HepG2 (cell line): Measurements from ENCODE around the gene DLG4. TPM values are rescaled to one million over a fixed set of nuclear protein-coding genes. Genes with fewer than 3 reads are reported as not detected.
A peak's percentile ranks its signal among the peaks of the same experiment; 100 is the strongest.

ENCODE experiments used
- ATAC-seq: fragments of 200-7000 bp; cut with Tn5 transposase; 3 replicates; pipeline ENCODE4 v1.9.1; 2020; ENCODE audit warnings: mild to moderate bottlenecking, moderate library complexity
- BruUV-seq: library from RNA; stranded (reverse); fragments of 400-500 nt; replicated peaks from 2 replicates; lab custom pipeline; 2021; lab: Mats Ljungman, UMichigan
- CTCF ChIA-PET: fragments of 300-600 bp; formaldehyde crosslinking; extraction: SDS; loops from one replicate; lab custom pipeline; 2021; ENCODE audit warnings: low total read pairs, inconsistent platforms, low intra/inter-chr PET ratio; lab: Yijun Ruan, JAX
- POLR2A ChIA-PET: fragments of 350-600 bp; sonication (Branson Sonifier 250); formaldehyde crosslinking; loops from one replicate; lab custom pipeline; 2020; ENCODE audit warnings: antibody characterized with exemption, inconsistent platforms; lab: Yijun Ruan, JAX
- DNase-seq: peaks from one replicate; pipeline ENCODE4 v3.0.0-alpha.2; 2015; ENCODE audit warnings: low spot score
- FAIRE-seq: peaks from 3 replicates; lab custom pipeline; 2011; peaks lifted over from hg19 to GRCh38; lab: Jason Lieb, UNC
- H2AFZ ChIP-seq: one replicate; pipeline ENCODE4 v1.6.1; 2011; ENCODE audit warnings: low read length, inconsistent platforms
- H3K27ac ChIP-seq: fragments of 300-600 bp; 3 replicates; pipeline ENCODE4 v1.8.0; 2011; ENCODE audit warnings: mixed run types, mild to moderate bottlenecking, mixed read lengths, low read length, inconsistent platforms; ENCODE audit not compliant: insufficient read depth; ENCODE audit errors: extremely low read length
- H3K27me3 ChIP-seq, 2 experiments: fragments of 200-600 bp in 1 of 2; 2 replicates in 1 of 2; 3 replicates in 1 of 2; pipeline versions ENCODE4 v1.6.0 to v1.8.0; 2011; ENCODE audit warnings: low read length in 2 of 2, mild to moderate bottlenecking in 2 of 2, moderate library complexity in 2 of 2, inconsistent platforms in 1 of 2; ENCODE audit not compliant: insufficient read depth in 2 of 2, control insufficient read depth in 1 of 2
- H3K36me3 ChIP-seq, 2 experiments: fragments of 200-600 bp in 1 of 2; replicated peaks in 1 of 2; 2 replicates in 1 of 2; 3 replicates in 1 of 2; pipeline versions ENCODE4 v1.5.1 to v1.8.0; 2011; ENCODE audit warnings: low read length in 2 of 2, inconsistent platforms in 1 of 2; ENCODE audit not compliant: insufficient read depth in 2 of 2, control insufficient read depth in 1 of 2
- H3K4me1 ChIP-seq: 2 replicates; pipeline ENCODE4 v1.5.1; 2012; ENCODE audit warnings: low read length, inconsistent platforms; ENCODE audit not compliant: insufficient read depth
- H3K4me2 ChIP-seq: 2 replicates; pipeline ENCODE4 v1.6.0; 2011; ENCODE audit warnings: low read depth, low read length, inconsistent platforms
- H3K4me3 ChIP-seq, 3 experiments: fragments of 200-600 bp in 1 of 3; sonication (generic), shearing (Covaris generic) in 1 of 3; replicated peaks in 1 of 3; 2 replicates each; pipeline ENCODE4 v1.5.1; 2011 to 2016; ENCODE audit warnings: low read length in 3 of 3, inconsistent platforms in 2 of 3, low read depth in 2 of 3, mild to moderate bottlenecking in 2 of 3, control low read depth in 1 of 3, mixed read lengths in 1 of 3; ENCODE audit not compliant: insufficient read depth in 1 of 3
- H3K79me2 ChIP-seq: one replicate; pipeline ENCODE4 v1.6.1; 2011; ENCODE audit warnings: low read length, inconsistent platforms; ENCODE audit not compliant: insufficient read depth
- H3K9ac ChIP-seq: 2 replicates; pipeline ENCODE4 v1.6.0; 2011; ENCODE audit warnings: mild to moderate bottlenecking, low read depth, low read length, inconsistent platforms; ENCODE audit not compliant: insufficient read depth
- H3K9me3 ChIP-seq: 2 replicates; pipeline ENCODE4 v1.5.1; 2012; ENCODE audit warnings: mild to moderate bottlenecking, low read length
- H4K20me1 ChIP-seq: 2 replicates; pipeline ENCODE4 v1.6.0; 2011; ENCODE audit warnings: inconsistent platforms, mild to moderate bottlenecking, low read length, moderate library complexity; ENCODE audit not compliant: insufficient read depth
- HDAC2 ChIP-seq: sonication (generic); formaldehyde crosslinking; IDR thresholded peaks from 2 replicates; pipeline ENCODE4 v1.4.0; 2020; ENCODE audit warnings: missing genetic modification reagents
- KLF11 ChIP-seq: IDR thresholded peaks from 2 replicates; pipeline ENCODE4 v1.6.1; 2016; ENCODE audit warnings: missing compliant biosample characterization
- KLF6 ChIP-seq: IDR thresholded peaks from 2 replicates; pipeline ENCODE4 v1.8.0; 2016; ENCODE audit warnings: missing biosample characterization, missing genetic modification reagents
- MED13 ChIP-seq: sonication (generic); formaldehyde crosslinking; IDR thresholded peaks from 2 replicates; pipeline ENCODE4 v1.5.0; 2020; ENCODE audit warnings: missing genetic modification reagents
- SMAD3 ChIP-seq: sonication (generic); formaldehyde crosslinking; IDR thresholded peaks from 2 replicates; pipeline ENCODE4 v1.4.0; 2020; ENCODE audit warnings: missing genetic modification reagents
- THRA ChIP-seq: sonication (generic); formaldehyde crosslinking; IDR thresholded peaks from 2 replicates; pipeline ENCODE4 v1.4.0; 2020; ENCODE audit warnings: missing genetic modification reagents, borderline replicate concordance
- ZNF598 ChIP-seq: sonication (generic); formaldehyde crosslinking; IDR thresholded peaks from 2 replicates; pipeline ENCODE4 v1.5.1; 2020; ENCODE audit warnings: mild to moderate bottlenecking, missing genetic modification reagents, borderline replicate concordance
- ZNF704 ChIP-seq: sonication (generic); formaldehyde crosslinking; IDR thresholded peaks from 2 replicates; pipeline ENCODE4 v1.8.1; 2023; ENCODE audit warnings: mild to moderate bottlenecking, inconsistent platforms, moderate library complexity, missing genetic modification reagents, borderline replicate concordance
- WGBS: methylation state at CpG from one replicate; pipeline ENCODE4 v1.1.6; 2017; ENCODE audit warnings: low lambda C conversion rate; 5-methylcytosine and 5-hydroxymethylcytosine counted together
- in situ Hi-C: cut with HindIII; loops from 2 replicates; pipeline ENCODE4 v1.10.0; 2017; ENCODE audit warnings: low pct_unique_long_range_greater_than_20kb; ENCODE audit not compliant: extremely low pct_ligation_motif_present
- intact Hi-C: fragments of 100-400 bp; cut with micrococcal nuclease; formaldehyde crosslinking; loops from one replicate; pipeline ENCODE4 v1.10.0; 2022; ENCODE audit not compliant: unreplicated experiment
- polyA plus RNA-seq, 8 experiments: library from polyadenylated mRNA; depleted of rRNA in 3 of 8; stranded (reverse) in 7 of 8; unstranded in 1 of 8; fragments of >200 nt; fragmentation: Illumina TruSeq in 4 of 8; extraction: Trizol in 4 of 8; gene quantifications; 2 replicates each; pipeline versions ENCODE4 v1.2.1 to v1.2.3, GENCODE V29; 2011 to 2016; ENCODE audit warnings: low read depth in 4 of 8, missing spikeins in 1 of 8, mixed read lengths in 1 of 8; ENCODE audit not compliant: insufficient read depth in 1 of 8
- total RNA-seq, 5 experiments: library from RNA; depleted of rRNA; stranded (reverse); fragments of >200 nt; fragmentation: Illumina TruSeq; extraction: Trizol; gene quantifications; 2 replicates each; pipeline ENCODE4 v1.2.3, GENCODE V29; 2016; ENCODE audit warnings: low read depth in 1 of 5
- TF ChIP-seq, protein P1 (sequence below), 2 experiments: fragments of 450-650 bp in 1 of 2; sonication (generic) in 1 of 2; formaldehyde crosslinking in 1 of 2; IDR thresholded peaks; 2 replicates each; pipeline versions ENCODE4 v1.6.1 to v1.8.0; 2016 to 2022; ENCODE audit warnings: antibody characterized with exemption in 1 of 2, mild to moderate bottlenecking in 1 of 2, missing genetic modification reagents in 1 of 2

Gene DLG4
- total and polyA plus RNA-seq, 2 of the 13 experiments (the other 11 are each of a cell fraction or from before 2014, with no cell fraction given), result 0.71 to 4.3 TPM

DNA sequence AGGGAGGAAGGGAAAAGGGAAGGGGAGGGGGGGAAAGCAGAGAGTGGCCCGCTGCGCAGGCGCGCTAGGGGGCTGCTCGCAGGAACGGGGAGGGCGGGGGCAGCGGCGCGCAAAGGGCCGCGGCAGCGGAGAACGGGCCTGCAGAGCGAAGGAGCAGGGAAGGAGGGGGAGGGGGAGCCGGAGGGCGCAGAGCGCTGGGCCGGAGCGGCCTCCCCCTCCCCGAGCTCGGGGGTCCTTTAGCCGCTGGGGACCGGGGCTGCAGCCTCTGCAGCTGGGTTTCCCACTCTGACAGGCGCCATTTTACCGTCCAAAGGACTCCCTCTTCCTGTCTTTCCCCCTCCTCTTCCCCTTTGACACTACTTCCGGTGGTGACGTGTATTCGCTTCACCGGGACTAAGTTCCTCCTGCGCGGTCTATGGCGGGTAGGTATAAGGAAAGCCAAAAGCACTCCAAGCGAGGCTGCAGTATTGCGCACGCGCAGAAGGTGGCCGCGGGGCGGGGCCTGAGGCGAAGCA is 32.1 kb upstream of the DLG4 start, which contains the start of gene CTDNEP1:
CTDNEP1 (minus strand) TSS at position 74 of the 515 bp plus-strand sequence. CDS start 438 bp downstream, outside the sequence.
- Histone ChIP-seq H3K4me2 (peak within 1 kb of the TSS; percentile 91), H3K9ac (peak within 1 kb of the TSS; percentile 96), H3K27ac (peak within 1 kb of the TSS; percentile 99), H3K4me1 (peaks cover 38% of the 10 kb centered on the region), H4K20me1 (no peaks in the 10 kb centered on the region), H3K9me3 (no peaks in the 10 kb centered on the region), H3K36me3 (peaks cover 9 to 18% of the 10 kb centered on the region in 2 experiments; a peak in 4 of 5 replicates), H3K4me3 (peak within 1 kb of the TSS; percentile 95 to 99 (median 96)), H3K79me2 (peaks cover 54% of the 10 kb centered on the region), H3K27me3 (peaks cover 0 to 2% of the 10 kb centered on the region in 2 experiments; a peak in 1 of 5 replicates), H2AFZ (no peak within 1 kb of the TSS)
- under 1% methylated on average over 22 of the region's 41 CpGs for WGBS
- CTCF ChIA-PET, result interaction anchor here (1.5 kb wide), 2 partner anchors 29 to 44 kb away, joined by 4 to 5 read pairs; partner anchors contain the start of gene SLC2A4
- ATAC-seq, result peak; percentile 93
- POLR2A ChIA-PET, result interaction anchor here (0.7 to 2.6 kb wide), 10 partner anchors 10 to 78 kb away, joined by 3 to 34 read pairs (median 10); partner anchors contain the start of genes ACADVL, ASGR1, DLG4 and DVL2
- intact Hi-C loops, result no loop called here
- peak; percentile 97 for FAIRE-seq
- BruUV-seq, result no TSS peak
- DNase-seq, result peak; percentile 99
- in situ Hi-C loops, result no loop called here
- TF ChIP-seq KLF6 (CRISPR knock-in tag) (peak; percentile 21; the same call in 1 of the 2 replicates), ZNF704 (CRISPR knock-in tag) (no peak), MED13 (CRISPR knock-in tag) (no peak), SMAD3 (CRISPR knock-in tag) (no peak), ZNF598 (CRISPR knock-in tag) (0 out of 2 replicates have a peak, but pooled peaks have one; percentile 8), THRA (CRISPR knock-in tag) (no peak), KLF11 (0 out of 2 replicates have a peak, but pooled peaks have one; percentile 10), HDAC2 (CRISPR knock-in tag) (no peak)
- TF ChIP-seq, protein P1, sequence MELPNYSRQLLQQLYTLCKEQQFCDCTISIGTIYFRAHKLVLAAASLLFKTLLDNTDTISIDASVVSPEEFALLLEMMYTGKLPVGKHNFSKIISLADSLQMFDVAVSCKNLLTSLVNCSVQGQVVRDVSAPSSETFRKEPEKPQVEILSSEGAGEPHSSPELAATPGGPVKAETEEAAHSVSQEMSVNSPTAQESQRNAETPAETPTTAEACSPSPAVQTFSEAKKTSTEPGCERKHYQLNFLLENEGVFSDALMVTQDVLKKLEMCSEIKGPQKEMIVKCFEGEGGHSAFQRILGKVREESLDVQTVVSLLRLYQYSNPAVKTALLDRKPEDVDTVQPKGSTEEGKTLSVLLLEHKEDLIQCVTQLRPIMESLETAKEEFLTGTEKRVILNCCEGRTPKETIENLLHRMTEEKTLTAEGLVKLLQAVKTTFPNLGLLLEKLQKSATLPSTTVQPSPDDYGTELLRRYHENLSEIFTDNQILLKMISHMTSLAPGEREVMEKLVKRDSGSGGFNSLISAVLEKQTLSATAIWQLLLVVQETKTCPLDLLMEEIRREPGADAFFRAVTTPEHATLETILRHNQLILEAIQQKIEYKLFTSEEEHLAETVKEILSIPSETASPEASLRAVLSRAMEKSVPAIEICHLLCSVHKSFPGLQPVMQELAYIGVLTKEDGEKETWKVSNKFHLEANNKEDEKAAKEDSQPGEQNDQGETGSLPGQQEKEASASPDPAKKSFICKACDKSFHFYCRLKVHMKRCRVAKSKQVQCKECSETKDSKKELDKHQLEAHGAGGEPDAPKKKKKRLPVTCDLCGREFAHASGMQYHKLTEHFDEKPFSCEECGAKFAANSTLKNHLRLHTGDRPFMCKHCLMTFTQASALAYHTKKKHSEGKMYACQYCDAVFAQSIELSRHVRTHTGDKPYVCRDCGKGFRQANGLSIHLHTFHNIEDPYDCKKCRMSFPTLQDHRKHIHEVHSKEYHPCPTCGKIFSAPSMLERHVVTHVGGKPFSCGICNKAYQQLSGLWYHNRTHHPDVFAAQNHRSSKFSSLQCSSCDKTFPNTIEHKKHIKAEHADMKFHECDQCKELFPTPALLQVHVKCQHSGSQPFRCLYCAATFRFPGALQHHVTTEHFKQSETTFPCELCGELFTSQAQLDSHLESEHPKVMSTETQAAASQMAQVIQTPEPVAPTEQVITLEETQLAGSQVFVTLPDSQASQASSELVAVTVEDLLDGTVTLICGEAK (IDR thresholded peaks at IDR 0.05), result peak; percentile 49
- TF ChIP-seq, protein P1 (CRISPR knock-in tag; IDR thresholded peaks at IDR 0.05), result no peak
